Panc1 (cell line): ENCODE data around the gene MRPL51. TPM values are rescaled to one million over a fixed set of nuclear protein-coding genes. Genes with fewer than 3 reads are reported as not detected.
"Not testable (repeated sequence)": the region's sequence is repeated elsewhere in the genome, so short reads cannot be mapped to it uniquely, and the experiment has no call there.

Experiments
- ATAC-seq: fragments of 200-7000 bp; cut with Tn5 transposase; 2 replicates; pipeline ENCODE4 v1.9.1; 2020; ENCODE audit warnings: mild to moderate bottlenecking, moderate library complexity
- BruUV-seq: library from RNA; stranded (reverse); fragments of 400-500 nt; replicated peaks from 2 replicates; lab custom pipeline; 2021; lab: Mats Ljungman, UMichigan
- CTCF ChIA-PET: fragments of 300-600 bp; sonication (Branson Sonifier 250); formaldehyde crosslinking; loops from one replicate; lab custom pipeline; 2022; ENCODE audit warnings: antibody characterized with exemption; lab: Charles Lee
- POLR2A ChIA-PET: fragments of 300-600 bp; sonication (Branson Sonifier 250); formaldehyde crosslinking; loops from one replicate; lab custom pipeline; 2022; ENCODE audit warnings: antibody characterized with exemption; lab: Charles Lee
- DNase-seq: peaks from one replicate; pipeline ENCODE4 v3.0.0-alpha.2; 2010; ENCODE audit warnings: low read depth, low spot score
- H3K27ac ChIP-seq: 2 replicates; pipeline ENCODE4 v1.5.1; 2011; ENCODE audit warnings: mild to moderate bottlenecking, low read length, inconsistent platforms
- H3K27me3 ChIP-seq: fragments of 200-500 bp; sonication (Bioruptor generic); 2 replicates; pipeline ENCODE4 v1.6.0; 2014; ENCODE audit warnings: low read length, inconsistent platforms; ENCODE audit not compliant: control insufficient read depth, insufficient read depth
- H3K36me3 ChIP-seq: fragments of 200-500 bp; sonication (Bioruptor generic); 2 replicates; pipeline ENCODE4 v1.5.1; 2014; ENCODE audit warnings: inconsistent platforms, mild to moderate bottlenecking, low read length, moderate library complexity; ENCODE audit not compliant: control insufficient read depth, insufficient read depth
- H3K4me1 ChIP-seq: 2 replicates; pipeline ENCODE4 v1.5.1; 2011; ENCODE audit warnings: inconsistent platforms, mild to moderate bottlenecking, low read length, moderate library complexity; ENCODE audit not compliant: control insufficient read depth, insufficient read depth
- H3K4me3 ChIP-seq, 2 experiments: 2 replicates each; pipeline ENCODE4 v1.5.1; 2011 to 2012; ENCODE audit warnings: low read depth in 2 of 2, low read length in 2 of 2, mild to moderate bottlenecking in 2 of 2, inconsistent platforms in 1 of 2, moderate library complexity in 1 of 2
- H3K9me3 ChIP-seq: fragments of 200-500 bp; sonication (Bioruptor generic); 2 replicates; pipeline ENCODE4 v1.5.1; 2014; ENCODE audit warnings: low read depth, mild to moderate bottlenecking, inconsistent platforms, low read length, moderate library complexity; ENCODE audit not compliant: control insufficient read depth, insufficient read depth
- POLR2AphosphoS5 ChIP-seq: IDR thresholded peaks from 2 replicates; pipeline ENCODE4 v1.6.1; 2012; ENCODE audit warnings: mild to moderate bottlenecking, low read depth, low read length, moderate library complexity
- SIN3A ChIP-seq: IDR thresholded peaks from 2 replicates; pipeline ENCODE4 v1.6.1; 2012; ENCODE audit warnings: low read depth, mild to moderate bottlenecking, low read length, moderate library complexity, borderline replicate concordance; ENCODE audit not compliant: insufficient read depth
- TCF7L2 ChIP-seq: IDR thresholded peaks from 2 replicates; pipeline ENCODE4 v1.6.1; 2011; ENCODE audit warnings: mild to moderate bottlenecking, low read depth, low read length, inconsistent platforms
- in situ Hi-C: cut with HindIII; loops from 2 replicates; pipeline ENCODE4 v1.10.0; 2016; ENCODE audit warnings: low sequenced_read_pairs, low pct_unique_long_range_greater_than_20kb
- intact Hi-C: fragments of 100-400 bp; cut with micrococcal nuclease; formaldehyde crosslinking; loops from one replicate; pipeline ENCODE4 v1.10.0; 2022; ENCODE audit not compliant: unreplicated experiment
- total RNA-seq: library from RNA; stranded (reverse); gene quantifications from one replicate; pipeline ENCODE4 v1.2.1, GENCODE V29; 2021; ENCODE audit not compliant: unreplicated experiment
- TF ChIP-seq, protein P1 (sequence below): fragments of 450-650 bp; IDR thresholded peaks from 2 replicates; pipeline ENCODE4 v1.5.1; 2017; ENCODE audit warnings: mild to moderate bottlenecking
- TF ChIP-seq, protein P2 (sequence below), 2 experiments: IDR thresholded peaks; 2 replicates each; pipeline ENCODE4 v1.6.1; 2011 to 2012; ENCODE audit warnings: low read depth in 2 of 2, control low read depth in 1 of 2, low read length in 1 of 2, mild to moderate bottlenecking in 1 of 2, moderate library complexity in 1 of 2; ENCODE audit not compliant: insufficient read depth in 1 of 2

The MRPL51 gene
- total RNA-seq, 1 experiment from 2014 or later = 194 TPM

DNA sequence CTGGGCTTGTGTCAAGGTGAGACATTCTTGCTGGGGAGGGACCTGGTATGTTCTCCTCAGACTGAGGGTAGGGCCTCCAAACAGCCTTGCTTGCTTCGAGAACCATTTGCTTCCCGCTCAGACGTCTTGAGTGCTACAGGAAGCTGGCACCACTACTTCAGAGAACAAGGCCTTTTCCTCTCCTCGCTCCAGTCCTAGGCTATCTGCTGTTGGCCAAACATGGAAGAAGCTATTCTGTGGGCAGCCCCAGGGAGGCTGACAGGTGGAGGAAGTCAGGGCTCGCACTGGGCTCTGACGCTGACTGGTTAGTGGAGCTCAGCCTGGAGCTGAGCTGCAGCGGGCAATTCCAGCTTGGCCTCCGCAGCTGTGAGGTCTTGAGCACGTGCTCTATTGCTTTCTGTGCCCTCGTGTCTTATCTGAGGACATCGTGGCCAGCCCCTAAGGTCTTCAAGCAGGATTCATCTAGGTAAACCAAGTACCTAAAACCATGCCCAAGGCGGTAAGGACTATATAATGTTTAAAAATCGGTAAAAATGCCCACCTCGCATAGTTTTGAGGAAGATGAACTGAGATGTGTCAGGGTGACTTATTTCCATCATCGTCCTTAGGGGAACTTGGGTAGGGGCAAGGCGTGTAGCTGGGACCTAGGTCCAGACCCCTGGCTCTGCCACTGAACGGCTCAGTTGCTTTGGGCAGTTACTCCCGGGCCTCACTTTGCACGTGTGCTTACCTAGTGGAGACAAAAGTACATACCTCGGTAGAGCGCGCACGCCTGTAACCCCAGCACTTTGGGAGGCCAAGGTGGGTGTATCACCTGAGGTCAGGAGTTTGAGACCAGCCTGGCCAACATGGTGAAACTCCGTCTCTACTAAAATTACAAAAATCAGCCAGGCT is 45.6 kb upstream of the MRPL51 start:
- peak overlapping the region; percentile 61 for H3K27ac ChIP-seq
- DNase-seq (no peak), ATAC-seq (peak; percentile 14)
- intact Hi-C loops = no loop called here
- peaks cover 41% of the 10 kb centered on the region for H3K4me1 ChIP-seq
- no peaks in the 10 kb centered on the region for H3K9me3 ChIP-seq
- TF ChIP-seq SIN3A (peak; percentile 80; the same call in 1 of the 2 replicates), POLR2AphosphoS5 (peak; percentile 76), TCF7L2 (no peak)
- TF ChIP-seq, protein P1, sequence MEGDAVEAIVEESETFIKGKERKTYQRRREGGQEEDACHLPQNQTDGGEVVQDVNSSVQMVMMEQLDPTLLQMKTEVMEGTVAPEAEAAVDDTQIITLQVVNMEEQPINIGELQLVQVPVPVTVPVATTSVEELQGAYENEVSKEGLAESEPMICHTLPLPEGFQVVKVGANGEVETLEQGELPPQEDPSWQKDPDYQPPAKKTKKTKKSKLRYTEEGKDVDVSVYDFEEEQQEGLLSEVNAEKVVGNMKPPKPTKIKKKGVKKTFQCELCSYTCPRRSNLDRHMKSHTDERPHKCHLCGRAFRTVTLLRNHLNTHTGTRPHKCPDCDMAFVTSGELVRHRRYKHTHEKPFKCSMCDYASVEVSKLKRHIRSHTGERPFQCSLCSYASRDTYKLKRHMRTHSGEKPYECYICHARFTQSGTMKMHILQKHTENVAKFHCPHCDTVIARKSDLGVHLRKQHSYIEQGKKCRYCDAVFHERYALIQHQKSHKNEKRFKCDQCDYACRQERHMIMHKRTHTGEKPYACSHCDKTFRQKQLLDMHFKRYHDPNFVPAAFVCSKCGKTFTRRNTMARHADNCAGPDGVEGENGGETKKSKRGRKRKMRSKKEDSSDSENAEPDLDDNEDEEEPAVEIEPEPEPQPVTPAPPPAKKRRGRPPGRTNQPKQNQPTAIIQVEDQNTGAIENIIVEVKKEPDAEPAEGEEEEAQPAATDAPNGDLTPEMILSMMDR = no peak
- TF ChIP-seq, protein P2, sequence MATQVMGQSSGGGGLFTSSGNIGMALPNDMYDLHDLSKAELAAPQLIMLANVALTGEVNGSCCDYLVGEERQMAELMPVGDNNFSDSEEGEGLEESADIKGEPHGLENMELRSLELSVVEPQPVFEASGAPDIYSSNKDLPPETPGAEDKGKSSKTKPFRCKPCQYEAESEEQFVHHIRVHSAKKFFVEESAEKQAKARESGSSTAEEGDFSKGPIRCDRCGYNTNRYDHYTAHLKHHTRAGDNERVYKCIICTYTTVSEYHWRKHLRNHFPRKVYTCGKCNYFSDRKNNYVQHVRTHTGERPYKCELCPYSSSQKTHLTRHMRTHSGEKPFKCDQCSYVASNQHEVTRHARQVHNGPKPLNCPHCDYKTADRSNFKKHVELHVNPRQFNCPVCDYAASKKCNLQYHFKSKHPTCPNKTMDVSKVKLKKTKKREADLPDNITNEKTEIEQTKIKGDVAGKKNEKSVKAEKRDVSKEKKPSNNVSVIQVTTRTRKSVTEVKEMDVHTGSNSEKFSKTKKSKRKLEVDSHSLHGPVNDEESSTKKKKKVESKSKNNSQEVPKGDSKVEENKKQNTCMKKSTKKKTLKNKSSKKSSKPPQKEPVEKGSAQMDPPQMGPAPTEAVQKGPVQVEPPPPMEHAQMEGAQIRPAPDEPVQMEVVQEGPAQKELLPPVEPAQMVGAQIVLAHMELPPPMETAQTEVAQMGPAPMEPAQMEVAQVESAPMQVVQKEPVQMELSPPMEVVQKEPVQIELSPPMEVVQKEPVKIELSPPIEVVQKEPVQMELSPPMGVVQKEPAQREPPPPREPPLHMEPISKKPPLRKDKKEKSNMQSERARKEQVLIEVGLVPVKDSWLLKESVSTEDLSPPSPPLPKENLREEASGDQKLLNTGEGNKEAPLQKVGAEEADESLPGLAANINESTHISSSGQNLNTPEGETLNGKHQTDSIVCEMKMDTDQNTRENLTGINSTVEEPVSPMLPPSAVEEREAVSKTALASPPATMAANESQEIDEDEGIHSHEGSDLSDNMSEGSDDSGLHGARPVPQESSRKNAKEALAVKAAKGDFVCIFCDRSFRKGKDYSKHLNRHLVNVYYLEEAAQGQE (IDR thresholded peaks at IDR 0.05; ENCODE audit: insufficient read depth in 1 of 2, low read depth in 2 of 2, low read length in 1 of 2) = no peak
- ChIA-PET POLR2A (interaction anchor here (0.6 kb wide), 1 partner anchor 273 kb away, joined by 3 read pairs; no protein-coding TSS in a partner anchor), CTCF (interaction anchor here (0.6 kb wide), 1 partner anchor 19 kb away, joined by 3 read pairs; no protein-coding TSS in a partner anchor)
- H3K4me3 ChIP-seq = peak overlapping the region in 1 of 2 experiments; percentile 18; a peak in 1 of 4 replicates
- H3K27me3 ChIP-seq = no peaks in the 10 kb centered on the region
- in situ Hi-C loops = no loop called here
- peaks cover 7% of the 10 kb centered on the region for H3K36me3 ChIP-seq
- BruUV-seq = no TSS peak

DNA sequence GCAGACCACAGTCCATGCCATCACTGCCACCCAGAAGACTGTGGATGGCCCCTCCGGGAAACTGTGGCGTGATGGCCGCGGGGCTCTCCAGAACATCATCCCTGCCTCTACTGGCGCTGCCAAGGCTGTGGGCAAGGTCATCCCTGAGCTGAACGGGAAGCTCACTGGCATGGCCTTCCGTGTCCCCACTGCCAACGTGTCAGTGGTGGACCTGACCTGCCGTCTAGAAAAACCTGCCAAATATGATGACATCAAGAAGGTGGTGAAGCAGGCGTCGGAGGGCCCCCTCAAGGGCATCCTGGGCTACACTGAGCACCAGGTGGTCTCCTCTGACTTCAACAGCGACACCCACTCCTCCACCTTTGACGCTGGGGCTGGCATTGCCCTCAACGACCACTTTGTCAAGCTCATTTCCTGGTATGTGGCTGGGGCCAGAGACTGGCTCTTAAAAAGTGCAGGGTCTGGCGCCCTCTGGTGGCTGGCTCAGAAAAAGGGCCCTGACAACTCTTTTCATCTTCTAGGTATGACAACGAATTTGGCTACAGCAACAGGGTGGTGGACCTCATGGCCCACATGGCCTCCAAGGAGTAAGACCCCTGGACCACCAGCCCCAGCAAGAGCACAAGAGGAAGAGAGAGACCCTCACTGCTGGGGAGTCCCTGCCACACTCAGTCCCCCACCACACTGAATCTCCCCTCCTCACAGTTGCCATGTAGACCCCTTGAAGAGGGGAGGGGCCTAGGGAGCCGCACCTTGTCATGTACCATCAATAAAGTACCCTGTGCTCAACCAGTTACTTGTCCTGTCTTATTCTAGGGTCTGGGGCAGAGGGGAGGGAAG is 44.7 kb upstream of the MRPL51 start:
- Histone ChIP-seq H3K4me3 (peak overlapping the region in 1 of 2 experiments; percentile 77; a peak in 2 of 4 replicates), H3K36me3 (peaks cover 11% of the 10 kb centered on the region), H3K27ac (peak overlapping the region; percentile 89; the same call in 1 of the 2 replicates), H3K4me1 (peaks cover 43% of the 10 kb centered on the region)
- DNase-seq, H3K27me3 ChIP-seq, H3K9me3 ChIP-seq, in situ Hi-C loops, intact Hi-C loops, ATAC-seq: not testable (repeated sequence)
- ChIA-PET CTCF (interaction anchor here (0.6 kb wide), 1 partner anchor 18 kb away, joined by 3 read pairs; no protein-coding TSS in a partner anchor), POLR2A (interaction anchor here (0.5 to 0.6 kb wide), 2 partner anchors 27 to 337 kb away, joined by 3 read pairs; no protein-coding TSS in a partner anchor)
- TF ChIP-seq, protein P1 = peak; percentile 88
- TSS peak; percentile 97 for BruUV-seq
